Measurements from ENCODE around the gene ESYT3. TPM values are rescaled to one million over a fixed set of nuclear protein-coding genes. Genes with fewer than 3 reads are reported as not detected.
"Not testable (repeated sequence)": the region's sequence is repeated elsewhere in the genome, so short reads cannot be mapped to it uniquely, and the experiment has no call there.

Gene ESYT3
- total RNA-seq, 1 donor from 2014 or later = 2.2 TPM

- TF ChIP-seq CTCF (conservative IDR thresholded peaks at IDR 0.05; ENCODE audit: low read depth, low read length) = peak; percentile 75
- no peak for DNase-seq (ENCODE audit: low read depth)
- H3K4me3 ChIP-seq (ENCODE audit: low read depth, low read length) = no peak overlapping the region
Measured at GRCh38 chr3:138426211-138426610, 8.2 kb upstream of the ESYT3 start.

- H3K4me3 ChIP-seq (ENCODE audit: low read depth, low read length); DNase-seq (ENCODE audit: low read depth): not testable (repeated sequence)
Measured at GRCh38 chr3:138426754-138427153, 7.7 kb upstream of the ESYT3 start.

- no peak for DNase-seq (ENCODE audit: low read depth)
- TF ChIP-seq CTCF (conservative IDR thresholded peaks at IDR 0.05; ENCODE audit: low read depth, low read length) = no peak
- H3K4me3 ChIP-seq (ENCODE audit: low read depth, low read length) = no peak overlapping the region
Measured at GRCh38 chr3:138429665-138430064, 4.8 kb upstream of the ESYT3 start.

GRCh38 chr3:138432576-138433240 lies 1.7 kb upstream of the ESYT3 start:
- DNase-seq (ENCODE audit: low read depth) = no peak
- no peak overlapping the region for H3K4me3 ChIP-seq (ENCODE audit: low read depth, low read length)
- no peak for TF ChIP-seq CTCF (conservative IDR thresholded peaks at IDR 0.05; ENCODE audit: low read depth, low read length)

GRCh38 chr3:138433892-138434275 lies 532 bp upstream of the ESYT3 start:
- no peak for DNase-seq (ENCODE audit: low read depth)
- H3K4me3 ChIP-seq (ENCODE audit: low read depth, low read length) = peak overlapping the region; percentile 51

GRCh38 chr3:138434875-138435772 lies 708 bp downstream of the ESYT3 start:
- DNase-seq (ENCODE audit: low read depth) = no peak
- H3K4me3 ChIP-seq (ENCODE audit: low read depth, low read length) = peak overlapping the region; percentile 51
- no peak for TF ChIP-seq CTCF (conservative IDR thresholded peaks at IDR 0.05; ENCODE audit: low read depth, low read length)

More at GRCh38 chr3:138433892-138434275, 532 bp upstream of the ESYT3 start:
- no peak for TF ChIP-seq CTCF (conservative IDR thresholded peaks at IDR 0.05; ENCODE audit: low read depth, low read length)

GRCh38 chr3:138435840-138436239 lies 1.4 kb downstream of the ESYT3 start:
- no peak for TF ChIP-seq CTCF (conservative IDR thresholded peaks at IDR 0.05; ENCODE audit: low read depth, low read length)
- no peak overlapping the region for H3K4me3 ChIP-seq (ENCODE audit: low read depth, low read length)
- DNase-seq (ENCODE audit: low read depth) = no peak
